HCT116 (cell line): ENCODE results near the gene CSAD. TPM values are rescaled to one million over a fixed set of nuclear protein-coding genes. Genes with fewer than 3 reads are reported as not detected.

ENCODE experiments used
- ATAC-seq: fragments of 200-7000 bp; cut with Tn5 transposase; 2 replicates; pipeline ENCODE4 v1.9.1; 2020; ENCODE audit warnings: mild to moderate bottlenecking, moderate library complexity
- BruUV-seq: library from RNA; stranded (reverse); fragments of 400-500 nt; replicated peaks from 2 replicates; lab custom pipeline; 2021; lab: Mats Ljungman, UMichigan
- CTCF ChIA-PET: fragments of 300-600 bp; sonication (Branson Sonifier 250); formaldehyde crosslinking; loops from one replicate; lab custom pipeline; 2021; ENCODE audit warnings: antibody characterized with exemption; lab: Charles Lee
- POLR2A ChIA-PET: fragments of 300-600, 350-600 bp; sonication (Branson Sonifier 250); formaldehyde crosslinking; loops from one replicate; lab custom pipeline; 2021; ENCODE audit warnings: antibody characterized with exemption; lab: Charles Lee
- RAD21 ChIA-PET, 2 experiments: fragments of 300-600 bp; sonication (Branson Sonifier 250); formaldehyde crosslinking; loops; one replicate each; lab custom pipeline; 2023; ENCODE audit warnings: low total read pairs in 2 of 2; ENCODE audit not compliant: uncharacterized antibody in 2 of 2, unreplicated experiment in 2 of 2, low non-redundant PET in 1 of 2; lab: Charles Lee
- DNase-seq: peaks from one replicate; pipeline ENCODE4 v3.0.0-alpha.2; 2010; ENCODE audit warnings: low read depth, low spot score
- H2AFZ ChIP-seq: fragments of 200-600 bp; shearing (Covaris generic), sonication (generic); 2 replicates; pipeline ENCODE4 v1.6.1; 2017; ENCODE audit warnings: low read depth, mixed run types, mixed read lengths, antibody characterized with exemption, low read length; ENCODE audit not compliant: poor library complexity, severe bottlenecking
- H3K27ac ChIP-seq: 2 replicates; pipeline ENCODE4 v1.5.1; 2012; ENCODE audit warnings: low read depth, low read length
- H3K27me3 ChIP-seq: fragments of 200-600 bp; sonication (generic); 2 replicates; pipeline ENCODE4 v1.6.1; 2016; ENCODE audit warnings: mixed run types, low read length, mixed read lengths; ENCODE audit not compliant: insufficient read depth
- H3K36me3 ChIP-seq, 2 experiments: fragments of 200-500 bp in 1 of 2; fragments of 200-600 bp in 1 of 2; sonication (Bioruptor generic) in 1 of 2; sonication (generic) in 1 of 2; 2 replicates each; pipeline versions ENCODE4 v1.5.1 to v1.6.1; 2014 to 2016; ENCODE audit warnings: low read length in 2 of 2, inconsistent platforms in 1 of 2, mixed read lengths in 1 of 2, mixed run types in 1 of 2; ENCODE audit not compliant: insufficient read depth in 2 of 2, control insufficient read depth in 1 of 2
- H3K4me1 ChIP-seq, 2 experiments: fragments of 200-600 bp in 1 of 2; sonication (generic) in 1 of 2; 2 replicates each; pipeline versions ENCODE4 v1.5.1 to v1.6.1; 2012 to 2017; ENCODE audit warnings: low read length in 2 of 2, inconsistent platforms in 1 of 2, mild to moderate bottlenecking in 1 of 2, mixed read lengths in 1 of 2, mixed run types in 1 of 2, moderate library complexity in 1 of 2; ENCODE audit not compliant: insufficient read depth in 2 of 2, control insufficient read depth in 1 of 2
- H3K4me2 ChIP-seq: fragments of 200-600 bp; sonication (generic); 2 replicates; pipeline ENCODE4 v1.6.1; 2017; ENCODE audit warnings: mixed run types, low read length, mixed read lengths
- H3K4me3 ChIP-seq, 2 experiments: fragments of 200-600 bp in 1 of 2; sonication (generic) in 1 of 2; replicated peaks in 1 of 2; 2 replicates each; pipeline ENCODE4 v1.5.1; 2011 to 2016; ENCODE audit warnings: low read length in 2 of 2, control low read depth in 1 of 2, low read depth in 1 of 2, mild to moderate bottlenecking in 1 of 2, mixed read lengths in 1 of 2, mixed run types in 1 of 2
- H3K79me2 ChIP-seq: fragments of 200-600 bp; sonication (generic); 2 replicates; pipeline ENCODE4 v1.6.1; 2017; ENCODE audit warnings: mild to moderate bottlenecking, mixed run types, low read length, moderate library complexity, mixed read lengths; ENCODE audit not compliant: insufficient read depth
- H3K9ac ChIP-seq: fragments of 200-600 bp; sonication (generic); 2 replicates; pipeline ENCODE4 v1.6.1; 2016; ENCODE audit warnings: low read length, mixed read lengths
- H3K9me2 ChIP-seq: fragments of 200-600 bp; sonication (generic), shearing (Covaris generic); 2 replicates; pipeline ENCODE4 v1.6.1; 2017; ENCODE audit warnings: mixed run types, mild to moderate bottlenecking, moderate library complexity; ENCODE audit not compliant: insufficient read depth
- H3K9me3 ChIP-seq, 2 experiments: fragments of 200-500 bp in 1 of 2; fragments of 200-600 bp in 1 of 2; sonication (Bioruptor generic) in 1 of 2; sonication (generic) in 1 of 2; 2 replicates each; pipeline ENCODE4 v1.6.1; 2014 to 2017; ENCODE audit warnings: low read length in 2 of 2, mixed read lengths in 2 of 2, inconsistent platforms in 1 of 2, low read depth in 1 of 2, mild to moderate bottlenecking in 1 of 2, mixed run types in 1 of 2, moderate library complexity in 1 of 2; ENCODE audit not compliant: control insufficient read depth in 1 of 2, insufficient read depth in 1 of 2
- H4K20me1 ChIP-seq: fragments of 200-600 bp; sonication (generic), shearing (Covaris generic); 2 replicates; pipeline ENCODE4 v1.6.1; 2017; ENCODE audit warnings: mixed run types, mild to moderate bottlenecking, moderate library complexity; ENCODE audit not compliant: insufficient read depth
- ATF3 ChIP-seq: IDR thresholded peaks from 2 replicates; pipeline ENCODE4 v1.6.1; 2012
- CBX3 ChIP-seq: IDR thresholded peaks from 2 replicates; pipeline ENCODE4 v1.6.1; 2012; ENCODE audit warnings: low read depth
- CEBPB ChIP-seq: IDR thresholded peaks from 2 replicates; pipeline ENCODE4 v1.6.1; 2012; ENCODE audit warnings: low read depth
- FOSL1 ChIP-seq: IDR thresholded peaks from 2 replicates; pipeline ENCODE4 v1.6.1; 2012; ENCODE audit warnings: low read depth
- MAX ChIP-seq: IDR thresholded peaks from 2 replicates; pipeline ENCODE4 v1.6.1; 2012
- POLR2AphosphoS5 ChIP-seq: IDR thresholded peaks from 2 replicates; pipeline ENCODE4 v1.6.1; 2011; ENCODE audit warnings: mild to moderate bottlenecking, low read depth, low read length, moderate library complexity
- RAD21 ChIP-seq: IDR thresholded peaks from 2 replicates; pipeline ENCODE4 v1.6.1; 2012; ENCODE audit warnings: low read depth, mild to moderate bottlenecking
- REST ChIP-seq: IDR thresholded peaks from 2 replicates; pipeline ENCODE4 v1.6.1; 2012; ENCODE audit warnings: low read depth
- SIN3A ChIP-seq: IDR thresholded peaks from 2 replicates; pipeline ENCODE4 v1.6.1; 2012; ENCODE audit warnings: low read depth
- SP1 ChIP-seq: IDR thresholded peaks from 2 replicates; pipeline ENCODE4 v1.6.1; 2012; ENCODE audit warnings: low read depth
- SRF ChIP-seq: IDR thresholded peaks from 2 replicates; pipeline ENCODE4 v1.6.1; 2012; ENCODE audit warnings: low read depth
- ZBTB33 ChIP-seq: IDR thresholded peaks from 2 replicates; pipeline ENCODE4 v1.6.1; 2011; ENCODE audit warnings: mild to moderate bottlenecking, low read length, moderate library complexity; ENCODE audit not compliant: insufficient replicate concordance; ENCODE audit errors: extremely low read depth
- intact Hi-C: fragments of 100-400 bp; cut with micrococcal nuclease; formaldehyde crosslinking; loops from 2 replicates; pipeline ENCODE4 v1.10.0; 2022
- total RNA-seq: library from RNA; stranded (reverse); gene quantifications from one replicate; pipeline ENCODE4 v1.2.1, GENCODE V29; 2021; ENCODE audit not compliant: unreplicated experiment

Gene CSAD
- total RNA-seq, 1 experiment from 2014 or later = 20.3 TPM

- H2AFZ ChIP-seq = no peak overlapping the region
- no peak overlapping the region for H3K9ac ChIP-seq
- DNase-seq (no peak), ATAC-seq (no peak)
- TF ChIP-seq SRF (no peak), SIN3A (no peak), CEBPB (no peak), FOSL1 (no peak), RAD21 (no peak), ZBTB33 (no peak), SP1 (no peak), CBX3 (no peak)
- RAD21 ChIA-PET = no interaction called here
- intact Hi-C loops = no loop called here
- no peaks in the 10 kb centered on the region for H3K27me3 ChIP-seq
- H3K27ac ChIP-seq = no peak overlapping the region
- no peaks in the 10 kb centered on the region for H3K9me2 ChIP-seq
- H3K79me2 ChIP-seq = no peaks in the 10 kb centered on the region; the same call in 1 of the 2 replicates
- H4K20me1 ChIP-seq = no peaks in the 10 kb centered on the region
- no peak overlapping the region for H3K4me2 ChIP-seq
- H3K4me1 ChIP-seq = peaks cover 61 to 79% of the 10 kb centered on the region in 2 experiments
- no peaks in the 10 kb centered on the region for H3K9me3 ChIP-seq
- H3K36me3 ChIP-seq = no peaks in the 10 kb centered on the region
- POLR2A ChIA-PET = no interaction called here
- CTCF ChIA-PET = no interaction called here
- no peak overlapping the region for H3K4me3 ChIP-seq
- BruUV-seq = no TSS peak
These were observed 46.6 kb upstream of the CSAD start for GRCh38 chr12:53227341-53227740.

- ChIA-PET RAD21 (no interaction called here), POLR2A (no interaction called here), CTCF (no interaction called here)
- BruUV-seq = no TSS peak
- no peak for ATAC-seq
- Histone ChIP-seq H3K79me2 (no peaks in the 10 kb centered on the region; the same call in 1 of the 2 replicates), H3K27ac (no peak overlapping the region), H3K9me3 (no peaks in the 10 kb centered on the region), H4K20me1 (no peaks in the 10 kb centered on the region), H3K36me3 (no peaks in the 10 kb centered on the region), H3K9ac (no peak overlapping the region), H3K4me2 (no peak overlapping the region), H3K4me1 (peaks cover 65 to 83% of the 10 kb centered on the region in 2 experiments), H3K4me3 (no peak overlapping the region), H3K27me3 (no peaks in the 10 kb centered on the region), H3K9me2 (no peaks in the 10 kb centered on the region), H2AFZ (no peak overlapping the region)
- no peak for DNase-seq
- intact Hi-C loops = no loop called here
- TF ChIP-seq POLR2AphosphoS5 = no peak
- TF ChIP-seq REST = no peak
- no peak for TF ChIP-seq ZBTB33
- no peak for TF ChIP-seq CEBPB
- TF ChIP-seq SRF = no peak
- no peak for TF ChIP-seq MAX
- no peak for TF ChIP-seq ATF3
- TF ChIP-seq SP1 = no peak
- no peak for TF ChIP-seq CBX3
- no peak for TF ChIP-seq FOSL1
- TF ChIP-seq RAD21 = no peak
These were observed 46.1 kb upstream of the CSAD start for GRCh38 chr12:53226815-53227214.
